Psoas muscle (tissue), 8 donors: Measurements from ENCODE around the gene PTPN9. TPM values are rescaled to one million over a fixed set of nuclear protein-coding genes. Genes with fewer than 3 reads are reported as not detected.

Experiments
- ATAC-seq, 4 donors: fragments of 200-7000 bp; cut with Tn5 transposase; one replicate each; pipeline ENCODE4 v1.9.1; 2020; ENCODE audit warnings: moderate library complexity in 3 of 4, mild to moderate bottlenecking in 2 of 4
- DNase-seq, 2 donors: peaks; one replicate each; pipeline ENCODE4 v3.0.0-alpha.2; 2020
- H3K27ac ChIP-seq: fragments of 200-600 bp; one replicate; pipeline ENCODE4 v1.8.0; 2022
- H3K27me3 ChIP-seq, 3 donors: fragments of 200-600 bp in 1 of 3; one replicate each; pipeline versions ENCODE4 v1.6.1 to v1.8.0; 2013 to 2022; ENCODE audit warnings: low read length in 2 of 3, mild to moderate bottlenecking in 2 of 3, moderate library complexity in 1 of 3; ENCODE audit not compliant: insufficient read depth in 3 of 3
- H3K36me3 ChIP-seq, 2 donors: fragments of 200-600 bp in 1 of 2; one replicate each; pipeline versions ENCODE4 v1.6.1 to v1.8.0; 2013 to 2022; ENCODE audit warnings: low read depth in 1 of 2, mild to moderate bottlenecking in 1 of 2, moderate library complexity in 1 of 2; ENCODE audit not compliant: insufficient read depth in 1 of 2
- H3K4me1 ChIP-seq: fragments of 200-600 bp; one replicate; pipeline ENCODE4 v1.8.0; 2022
- H3K4me3 ChIP-seq: fragments of 200-600 bp; one replicate; pipeline ENCODE4 v1.8.0; 2022; ENCODE audit warnings: mild to moderate bottlenecking
- H3K9me3 ChIP-seq: fragments of 200-600 bp; one replicate; pipeline ENCODE4 v1.8.0; 2022
- CTCF ChIP-seq: fragments of 200-600 bp; IDR thresholded peaks from one replicate; pipeline ENCODE4 v1.8.0; 2022; ENCODE audit warnings: antibody characterized with exemption
- WGBS, 3 donors: extraction: QIAGEN DNeasy Blood & Tissue Kit; methylation state at CpG; one replicate each; pipeline versions ENCODE4 v1.1.6 to v1.1.7; 2013; 5-methylcytosine and 5-hydroxymethylcytosine counted together
- intact Hi-C, 2 donors: fragments of 100-400 bp; cut with DNase I; formaldehyde crosslinking; loops; one replicate each; pipeline versions ENCODE4 v1.11.0 to v1.14.2; 2022
- polyA plus RNA-seq, 3 donors: library from polyadenylated mRNA; stranded (reverse); fragments of 200-250 nt; gene quantifications; one replicate each; pipeline ENCODE4 v1.2.3, GENCODE V29; 2013
- total RNA-seq, 4 donors: library from RNA; stranded (reverse); fragmentation: NEBNext Ultra II Directional in 2 of 4; extraction: Animal tissue kit (Norgen Biotek cat#: 25700) in 2 of 4; gene quantifications; one replicate each; pipeline versions ENCODE4 v1.2.1 to v1.2.4, GENCODE V29; 2021 to 2023
- donor health status: healthy with polysubstance abuse.
- donor health status: DM: no; HTN: no; CAD: no; lungs with moderate emphysema.
- donor health status: Bipolar disorder and iron deficiency.
- donor health status: healthy.
- donor health status: DM: yes; HTN: yes; CAD: no.
- donor health status: DM: no; HTN: no; CAD: no.
- donor health status: DM: no; HTN: no; CAD: no.
- donor health status: DM: yes; HTN: yes; CAD: no.

The PTPN9 gene
- total and polyA plus RNA-seq, 7 donors: 2.3 to 6.9 (median 5.5) TPM

DNA sequence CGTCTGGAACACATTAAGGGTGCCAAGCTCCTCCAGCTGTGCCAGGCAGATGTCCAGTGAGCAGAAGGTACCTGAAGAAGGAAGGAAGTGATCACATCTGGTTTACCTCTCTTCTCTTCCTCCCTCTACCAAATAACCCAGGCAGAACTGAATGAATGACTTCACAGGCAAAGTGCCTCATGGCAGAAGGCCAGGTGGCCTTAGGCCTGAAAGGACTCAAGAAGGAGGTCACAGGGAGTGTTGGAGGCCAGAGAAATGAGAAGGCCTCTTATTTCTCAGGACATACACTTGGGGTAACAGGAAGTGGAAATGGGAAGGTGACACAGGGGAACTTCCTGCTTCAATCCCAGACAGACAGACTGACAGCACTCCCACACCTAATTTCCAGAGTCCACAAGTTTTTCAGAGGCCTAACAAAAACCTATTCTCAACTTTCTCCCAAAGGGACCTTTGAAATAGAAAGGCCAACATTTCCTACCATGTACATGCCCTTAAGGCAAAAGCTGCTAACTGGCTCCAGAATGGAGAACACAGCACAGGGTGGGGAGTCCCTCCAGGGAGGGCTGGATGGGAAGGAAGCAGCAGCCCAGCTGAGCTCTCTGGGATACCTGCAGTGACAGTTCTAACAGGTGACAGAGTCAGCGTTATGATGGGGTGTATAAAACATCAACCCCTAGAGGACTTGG, 110.1 kb downstream of the PTPN9 start:
- Histone ChIP-seq H3K36me3 (peaks cover 11 to 82% of the 10 kb centered on the region in 2 donors), H3K4me3 (no peak overlapping the region), H3K27ac (no peak overlapping the region), H3K27me3 (no peaks in the 10 kb centered on the region), H3K4me1 (no peaks in the 10 kb centered on the region), H3K9me3 (no peaks in the 10 kb centered on the region)
- no peak for TF ChIP-seq CTCF
- 56 to 69% (median 56%) methylated on average over 2 of the region's 2 CpGs for WGBS, 3 donors
- intact Hi-C loops: no loop called here
- peak in 1 of 2 donors; percentile 27 for DNase-seq
- no peak for ATAC-seq

DNA sequence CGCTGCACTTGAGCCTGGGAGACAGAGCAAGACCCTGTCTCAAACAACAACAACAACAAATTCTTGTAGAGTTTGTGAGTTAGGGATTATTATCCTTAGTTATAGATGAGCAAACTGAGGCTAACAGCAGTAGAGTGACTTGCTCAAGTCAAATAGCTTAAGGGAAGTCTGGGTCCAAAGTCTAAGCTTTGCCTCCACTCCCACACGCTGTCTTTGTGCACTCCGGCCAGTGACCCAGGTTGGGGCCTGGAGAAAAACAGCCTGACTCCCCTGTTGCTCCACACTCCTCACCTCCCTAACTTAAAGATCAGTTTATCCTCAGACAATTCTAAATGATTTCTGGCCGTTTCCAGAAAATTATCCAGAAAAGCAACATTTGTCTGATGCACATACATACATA, 118.5 kb downstream of the PTPN9 start:
- Histone ChIP-seq H3K9me3 (no peaks in the 10 kb centered on the region), H3K4me1 (peaks cover 4% of the 10 kb centered on the region), H3K36me3 (peaks cover 0 to 3% of the 10 kb centered on the region in 2 donors), H3K4me3 (no peak overlapping the region), H3K27me3 (no peaks in the 10 kb centered on the region), H3K27ac (no peak overlapping the region)
- intact Hi-C loops: no loop called here
- TF ChIP-seq CTCF: no peak
- WGBS, 3 donors: 78 to 95% (median 92%) methylated on average over 4 of the region's 4 CpGs
- ATAC-seq (no peak), DNase-seq (no peak)

DNA sequence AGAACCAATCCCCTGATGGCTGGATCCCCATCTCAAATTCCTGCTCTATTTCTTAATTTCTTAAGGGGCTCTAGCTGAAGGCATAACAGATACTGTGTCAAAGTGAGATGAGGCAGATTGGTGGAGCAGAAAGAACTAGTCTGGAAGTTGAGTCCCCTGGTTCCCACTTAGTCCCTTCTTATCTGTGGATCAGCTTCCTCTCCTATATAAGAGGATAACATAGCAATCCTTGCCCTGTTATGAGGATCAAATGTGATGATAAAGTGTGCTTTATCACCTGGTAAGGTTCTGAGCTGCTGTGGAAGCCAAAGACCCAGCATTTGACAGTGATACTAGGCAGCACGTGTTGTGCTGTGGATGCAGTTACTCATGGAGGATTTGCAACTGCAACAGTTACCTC, 119.5 kb downstream of the PTPN9 start:
- H3K36me3 ChIP-seq: no peaks in the 10 kb centered on the region
- WGBS, 3 donors: 32 to 56% (median 50%) methylated on average over 1 of the region's 1 CpG
- no peak for DNase-seq

DNA sequence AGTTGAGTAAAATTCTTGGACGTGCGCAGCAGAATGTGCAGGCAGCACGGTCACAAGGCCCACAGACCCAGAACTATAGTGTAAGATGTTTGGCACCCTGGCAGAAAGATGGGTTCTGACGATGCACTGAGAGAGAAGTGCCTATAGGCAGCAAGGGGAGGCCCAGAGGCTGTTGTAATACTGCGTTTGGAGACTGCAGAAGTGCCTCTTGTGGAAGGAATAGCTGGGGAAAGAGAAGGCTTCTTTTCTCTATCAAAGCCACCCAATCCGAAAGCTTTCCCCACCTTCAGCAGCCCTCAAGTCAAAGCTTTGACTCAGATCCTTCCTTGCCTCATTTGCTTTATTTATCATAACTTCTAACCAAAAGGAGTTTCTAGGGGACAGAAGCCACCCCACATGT, 122.4 kb downstream of the PTPN9 start:
- Histone ChIP-seq H3K4me3 (peak overlapping the region; percentile 96), H3K27ac (no peak overlapping the region), H3K27me3 (no peaks in the 10 kb centered on the region), H3K36me3 (no peaks in the 10 kb centered on the region), H3K4me1 (peaks cover 4% of the 10 kb centered on the region), H3K9me3 (no peaks in the 10 kb centered on the region)
- WGBS, 3 donors: 59 to 64% (median 60%) methylated on average over 6 of the region's 6 CpGs
- no peak for DNase-seq
- intact Hi-C loops: loop anchor here in 1 of 2 donors (5.0 kb wide), 1 partner anchor 171 kb away; the partner anchor contains the start of gene SNUPN
- ATAC-seq: no peak
- no peak for TF ChIP-seq CTCF

More for the DNA sequence above, 119.5 kb downstream of the PTPN9 start:
- H3K27ac ChIP-seq: no peak overlapping the region
- no peak for ATAC-seq
- peaks cover 4% of the 10 kb centered on the region for H3K4me1 ChIP-seq
- H3K27me3 ChIP-seq: no peaks in the 10 kb centered on the region
- no peak overlapping the region for H3K4me3 ChIP-seq
- TF ChIP-seq CTCF: no peak
- intact Hi-C loops: loop anchor here in 1 of 2 donors (5.0 kb wide), 1 partner anchor 168 kb away; the partner anchor contains the start of gene SNUPN
- no peaks in the 10 kb centered on the region for H3K9me3 ChIP-seq
